SU-DHL-6 (cell line): ENCODE data around the gene SLC33A1.

Experiments
- EZH2phosphoT487 ChIP-seq: fragments of 200-600 bp; sonication (generic), shearing (Covaris generic); conservative IDR thresholded peaks from 2 replicates; pipeline ENCODE4 v1.6.1; 2018; ENCODE audit warnings: mild to moderate bottlenecking, antibody characterized with exemption, low read length, moderate library complexity, mixed read lengths
- TF ChIP-seq, protein P1 (sequence below): fragments of 200-600 bp; sonication (generic); IDR thresholded peaks from one replicate; pipeline ENCODE4 v1.5.1; 2017; ENCODE audit warnings: antibody characterized with exemption, mild to moderate bottlenecking, low read length, moderate library complexity; ENCODE audit not compliant: insufficient read depth, poor library complexity, severe bottlenecking

DNA sequence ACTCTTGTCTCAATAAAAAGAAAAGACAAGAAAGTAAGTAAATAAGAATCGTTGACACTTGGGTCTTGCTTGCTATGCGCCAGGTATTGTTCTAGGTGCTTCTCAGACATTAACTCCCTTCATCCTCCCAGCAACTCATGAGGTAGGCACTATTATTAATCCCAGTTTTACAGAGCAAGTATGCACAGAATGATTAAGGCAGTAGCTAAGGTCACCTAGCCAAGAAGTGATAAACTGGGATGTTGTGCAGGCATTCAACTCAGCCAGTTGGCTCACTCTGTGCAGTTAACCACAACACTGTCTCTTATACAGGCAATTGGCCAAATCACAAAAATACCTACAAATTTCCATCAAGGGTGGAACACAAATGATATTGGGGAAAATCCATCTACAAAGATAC is 46.4 kb downstream of the SLC33A1 start:
- TF ChIP-seq, protein P1, sequence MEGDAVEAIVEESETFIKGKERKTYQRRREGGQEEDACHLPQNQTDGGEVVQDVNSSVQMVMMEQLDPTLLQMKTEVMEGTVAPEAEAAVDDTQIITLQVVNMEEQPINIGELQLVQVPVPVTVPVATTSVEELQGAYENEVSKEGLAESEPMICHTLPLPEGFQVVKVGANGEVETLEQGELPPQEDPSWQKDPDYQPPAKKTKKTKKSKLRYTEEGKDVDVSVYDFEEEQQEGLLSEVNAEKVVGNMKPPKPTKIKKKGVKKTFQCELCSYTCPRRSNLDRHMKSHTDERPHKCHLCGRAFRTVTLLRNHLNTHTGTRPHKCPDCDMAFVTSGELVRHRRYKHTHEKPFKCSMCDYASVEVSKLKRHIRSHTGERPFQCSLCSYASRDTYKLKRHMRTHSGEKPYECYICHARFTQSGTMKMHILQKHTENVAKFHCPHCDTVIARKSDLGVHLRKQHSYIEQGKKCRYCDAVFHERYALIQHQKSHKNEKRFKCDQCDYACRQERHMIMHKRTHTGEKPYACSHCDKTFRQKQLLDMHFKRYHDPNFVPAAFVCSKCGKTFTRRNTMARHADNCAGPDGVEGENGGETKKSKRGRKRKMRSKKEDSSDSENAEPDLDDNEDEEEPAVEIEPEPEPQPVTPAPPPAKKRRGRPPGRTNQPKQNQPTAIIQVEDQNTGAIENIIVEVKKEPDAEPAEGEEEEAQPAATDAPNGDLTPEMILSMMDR: no peak
- no peak for TF ChIP-seq EZH2phosphoT487
